B cell (primary cell): ENCODE measurements around the gene TOM1L2. TPM values are rescaled to one million over a fixed set of nuclear protein-coding genes. Genes with fewer than 3 reads are reported as not detected.

Source experiments
- ATAC-seq: fragments of 200-7000 bp; cut with Tn5 transposase; one replicate; pipeline ENCODE4 v1.10.0; 2021; ENCODE audit warnings: low read depth, mild to moderate bottlenecking, moderate number of reproducible peaks, moderate library complexity
- CTCF ChIA-PET: fragments of 350-600 bp; sonication (Branson Sonifier 250); formaldehyde crosslinking; loops from one replicate; lab custom pipeline; 2021; ENCODE audit warnings: antibody characterized with exemption, inconsistent platforms; lab: Charles Lee
- POLR2A ChIA-PET: fragments of 350-600 bp; sonication (Branson Sonifier 250); formaldehyde crosslinking; loops from one replicate; lab custom pipeline; 2021; ENCODE audit warnings: antibody characterized with exemption; lab: Charles Lee
- DNase-seq: peaks from one replicate; pipeline ENCODE4 v3.0.0; 2013
- H2AFZ ChIP-seq: 2 replicates; pipeline ENCODE4 v1.6.1; 2012; ENCODE audit warnings: mild to moderate bottlenecking, low read depth, low read length; ENCODE audit not compliant: insufficient read depth, poor library complexity, severe bottlenecking
- H3K27ac ChIP-seq, 2 donors: 1 replicate in 1 of 2; 2 replicates in 1 of 2; pipeline ENCODE4 v1.5.1; 2012 to 2013; ENCODE audit warnings: low read length in 2 of 2, mild to moderate bottlenecking in 2 of 2, moderate library complexity in 1 of 2
- H3K27me3 ChIP-seq, 4 experiments: fragments of 200-600 bp in 1 of 4; sonication (generic) in 1 of 4; replicated peaks in 1 of 4; 1 replicate in 2 of 4; 2 replicates in 2 of 4; pipeline versions ENCODE4 v1.6.1 to v1.7.0; 2013 to 2016; ENCODE audit warnings: low read length in 3 of 4, mild to moderate bottlenecking in 2 of 4, mixed read lengths in 1 of 4, moderate library complexity in 1 of 4; ENCODE audit not compliant: insufficient read depth in 4 of 4, control insufficient read depth in 3 of 4; ENCODE audit errors: control extremely low read depth in 1 of 4
- H3K36me3 ChIP-seq, 2 experiments: replicated peaks in 1 of 2; 1 replicate in 1 of 2; 2 replicates in 1 of 2; pipeline versions ENCODE4 v1.6.1 to v1.7.1; 2013; ENCODE audit warnings: low read length in 1 of 2; ENCODE audit not compliant: insufficient read depth in 2 of 2, control insufficient read depth in 1 of 2; ENCODE audit errors: control extremely low read depth in 1 of 2, extremely low read depth in 1 of 2
- H3K4me1 ChIP-seq, 2 donors: fragments of 200-600 bp in 1 of 2; sonication (generic) in 1 of 2; 1 replicate in 1 of 2; 2 replicates in 1 of 2; pipeline versions ENCODE4 v1.5.1 to v1.6.1; 2013 to 2017; ENCODE audit warnings: low read length in 2 of 2; ENCODE audit not compliant: control insufficient read depth in 2 of 2, insufficient read depth in 2 of 2
- H3K4me2 ChIP-seq: replicated peaks from 2 replicates; pipeline ENCODE3; 2012; ENCODE audit warnings: mild to moderate bottlenecking, low read depth, low read length; ENCODE audit not compliant: poor library complexity, severe bottlenecking
- H3K4me3 ChIP-seq, 5 experiments: fragments of 200-600 bp in 1 of 5; sonication (generic) in 1 of 5; 1 replicate in 3 of 5; 2 replicates in 2 of 5; pipeline versions ENCODE4 v1.5.1 to v1.7.0; 2011 to 2016; ENCODE audit warnings: low read length in 4 of 5, mild to moderate bottlenecking in 4 of 5, low read depth in 2 of 5, control low read depth in 1 of 5, moderate library complexity in 1 of 5; ENCODE audit not compliant: insufficient read depth in 1 of 5; ENCODE audit errors: control extremely low read depth in 1 of 5, extremely low read depth in 1 of 5
- H3K79me2 ChIP-seq: fragments of 200-600 bp; sonication (generic); one replicate; pipeline ENCODE4 v1.6.0; 2016; ENCODE audit warnings: low read length; ENCODE audit not compliant: control insufficient read depth, insufficient read depth
- H3K9ac ChIP-seq: fragments of 200-600 bp; sonication (generic); 2 replicates; pipeline ENCODE4 v1.6.1; 2017; ENCODE audit warnings: mild to moderate bottlenecking, low read length, moderate library complexity
- H3K9me3 ChIP-seq, 3 donors: one replicate each; pipeline versions ENCODE4 v1.6.1 to v1.7.1; 2013; ENCODE audit warnings: low read length in 2 of 3; ENCODE audit not compliant: control insufficient read depth in 2 of 3, insufficient read depth in 1 of 3; ENCODE audit errors: control extremely low read depth in 1 of 3
- H4K20me1 ChIP-seq: 2 replicates; pipeline ENCODE4 v1.6.0; 2012; ENCODE audit warnings: mild to moderate bottlenecking, low read length; ENCODE audit not compliant: insufficient read depth, control insufficient read depth, poor library complexity, severe bottlenecking
- H3K27ac Mint-ChIP-seq: one replicate; pipeline ENCODE4 v1.8.0; 2021; ENCODE audit warnings: mixed read lengths
- H3K27me3 Mint-ChIP-seq: one replicate; pipeline ENCODE4 v1.8.0; 2021; ENCODE audit warnings: mixed read lengths
- H3K4me1 Mint-ChIP-seq: one replicate; pipeline ENCODE4 v1.8.0; 2021; ENCODE audit warnings: mixed read lengths
- H3K4me3 Mint-ChIP-seq: one replicate; pipeline ENCODE4 v1.8.0; 2021; ENCODE audit warnings: mixed read lengths
- H3K9me3 Mint-ChIP-seq: one replicate; pipeline ENCODE4 v1.8.0; 2022; ENCODE audit warnings: mixed read lengths; ENCODE audit not compliant: insufficient read depth
- EZH2 ChIP-seq: IDR thresholded peaks from 2 replicates; pipeline ENCODE4 v1.6.1; 2012; ENCODE audit warnings: borderline replicate concordance, low read depth, mild to moderate bottlenecking, moderate library complexity, low read length; ENCODE audit not compliant: insufficient read depth, poor library complexity, severe bottlenecking
- WGBS: methylation state at CpG from one replicate; pipeline ENCODE4 v1.1.5; 2013; ENCODE audit warnings: missing lambda C conversion rate; ENCODE audit not compliant: insufficient coverage; 5-methylcytosine and 5-hydroxymethylcytosine counted together
- intact Hi-C: fragments of 100-400 bp; cut with micrococcal nuclease; formaldehyde crosslinking; loops from one replicate; pipeline ENCODE4 v1.10.0; 2022
- polyA plus RNA-seq: library from polyadenylated mRNA; depleted of rRNA; stranded (reverse); fragments of >200 nt; gene quantifications from 2 replicates; pipeline ENCODE4 v1.2.3, GENCODE V29; 2012
- total RNA-seq, 2 donors: library from RNA; stranded (reverse); fragments of 120-200 nt in 1 of 2; gene quantifications; 1 replicate in 1 of 2; 2 replicates in 1 of 2; pipeline versions ENCODE4 v1.2.3 to v1.2.4, GENCODE V29; 2013 to 2022
- TF ChIP-seq, protein P1 (sequence below): fragments of 200-600 bp; IDR thresholded peaks from one replicate; pipeline ENCODE4 v1.8.0; 2022; ENCODE audit warnings: antibody characterized with exemption, mild to moderate bottlenecking

TOM1L2 gene
- total and polyA plus RNA-seq, 2 donors (not counting 1 experiment from before 2014, with no cell fraction given) = 25.1 to 29.7 TPM

- Mint-ChIP-seq H3K27ac (no peak overlapping the region), H3K4me3 (no peak overlapping the region)
- H2AFZ ChIP-seq = no peak overlapping the region
Observed at GRCh38 chr17:17842111-17842876, 129.9 kb downstream of the TOM1L2 start.

More at GRCh38 chr17:17842111-17842876, 129.9 kb downstream of the TOM1L2 start:
- H3K27me3 ChIP-seq = no peaks in the 10 kb centered on the region
- CTCF ChIA-PET = interaction anchor here (3.2 kb wide), 1 partner anchor 30 kb away, joined by 13 read pairs; no protein-coding TSS in a partner anchor
- Mint-ChIP-seq H3K9me3 (no peaks in the 10 kb centered on the region), H3K27me3 (no peaks in the 10 kb centered on the region), H3K4me1 (peaks cover 24% of the 10 kb centered on the region)
- H3K4me2 ChIP-seq = no peak overlapping the region
- POLR2A ChIA-PET = interaction anchor here (0.5 to 1.5 kb wide), 2 partner anchors 8 to 108 kb away, joined by 3 to 4 read pairs; no protein-coding TSS in a partner anchor
- whole genome bisulfite sequencing = 92% methylated on average over 8 of the region's 9 CpGs
- TF ChIP-seq, protein P1, sequence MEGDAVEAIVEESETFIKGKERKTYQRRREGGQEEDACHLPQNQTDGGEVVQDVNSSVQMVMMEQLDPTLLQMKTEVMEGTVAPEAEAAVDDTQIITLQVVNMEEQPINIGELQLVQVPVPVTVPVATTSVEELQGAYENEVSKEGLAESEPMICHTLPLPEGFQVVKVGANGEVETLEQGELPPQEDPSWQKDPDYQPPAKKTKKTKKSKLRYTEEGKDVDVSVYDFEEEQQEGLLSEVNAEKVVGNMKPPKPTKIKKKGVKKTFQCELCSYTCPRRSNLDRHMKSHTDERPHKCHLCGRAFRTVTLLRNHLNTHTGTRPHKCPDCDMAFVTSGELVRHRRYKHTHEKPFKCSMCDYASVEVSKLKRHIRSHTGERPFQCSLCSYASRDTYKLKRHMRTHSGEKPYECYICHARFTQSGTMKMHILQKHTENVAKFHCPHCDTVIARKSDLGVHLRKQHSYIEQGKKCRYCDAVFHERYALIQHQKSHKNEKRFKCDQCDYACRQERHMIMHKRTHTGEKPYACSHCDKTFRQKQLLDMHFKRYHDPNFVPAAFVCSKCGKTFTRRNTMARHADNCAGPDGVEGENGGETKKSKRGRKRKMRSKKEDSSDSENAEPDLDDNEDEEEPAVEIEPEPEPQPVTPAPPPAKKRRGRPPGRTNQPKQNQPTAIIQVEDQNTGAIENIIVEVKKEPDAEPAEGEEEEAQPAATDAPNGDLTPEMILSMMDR = no peak
- TF ChIP-seq EZH2 = no peak
- no peak overlapping the region for H3K9ac ChIP-seq
- intact Hi-C loops = no loop called here
- no peaks in the 10 kb centered on the region for H3K9me3 ChIP-seq
- no peak overlapping the region for H3K27ac ChIP-seq
- no peak for ATAC-seq
- peaks cover 16 to 32% of the 10 kb centered on the region in 2 donors for H3K4me1 ChIP-seq
- H4K20me1 ChIP-seq = no peaks in the 10 kb centered on the region
- no peaks in the 10 kb centered on the region for H3K36me3 ChIP-seq
- H3K79me2 ChIP-seq = no peaks in the 10 kb centered on the region
- H3K4me3 ChIP-seq = no peak overlapping the region
- DNase-seq = no peak
